GM12872 (cell line): ENCODE data around the gene LMAN1L.

Source experiments
- TF ChIP-seq, protein P1 (sequence below): IDR thresholded peaks from 3 replicates; pipeline ENCODE4 v1.5.1; 2011; ENCODE audit warnings: low read depth, mild to moderate bottlenecking, low read length, moderate library complexity; ENCODE audit not compliant: insufficient read depth

The LMAN1L gene

DNA sequence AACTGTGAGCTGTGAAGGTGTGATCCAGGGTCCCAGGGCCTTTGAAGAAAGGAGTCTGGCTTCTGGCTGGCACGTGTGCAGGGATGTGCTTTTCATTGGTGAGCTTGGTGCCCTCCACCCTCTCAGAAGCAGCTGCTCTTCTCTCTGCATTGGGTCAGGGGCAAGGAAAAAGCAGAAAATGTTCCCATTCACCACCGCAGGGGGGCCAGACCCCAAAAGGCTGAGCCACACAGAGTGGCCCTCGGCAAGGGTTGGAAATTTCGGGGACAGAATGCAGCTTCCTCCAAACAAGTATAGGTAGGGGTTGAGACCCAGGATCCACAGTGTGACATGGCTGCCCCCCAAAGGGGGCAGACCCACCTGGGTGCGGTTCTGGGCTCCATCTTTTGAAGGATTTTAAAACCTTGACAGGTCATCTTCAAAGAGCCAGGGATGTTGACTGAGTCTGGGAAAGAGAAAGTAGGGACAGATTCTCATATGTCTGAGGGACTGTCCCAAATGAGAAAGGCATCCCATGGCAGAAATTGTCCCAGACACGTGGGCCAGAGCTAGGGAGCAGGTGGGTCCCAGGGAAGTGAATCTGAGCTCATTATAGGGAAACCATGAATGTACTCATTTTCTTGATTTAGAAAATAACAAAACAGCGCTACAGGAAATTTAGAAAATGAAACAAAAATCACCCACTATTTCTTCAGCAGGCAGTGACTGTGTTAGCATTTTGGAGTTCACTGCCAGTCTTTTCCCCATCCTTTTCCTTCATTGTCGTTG, 28.0 kb upstream of the LMAN1L start:
- TF ChIP-seq, protein P1, sequence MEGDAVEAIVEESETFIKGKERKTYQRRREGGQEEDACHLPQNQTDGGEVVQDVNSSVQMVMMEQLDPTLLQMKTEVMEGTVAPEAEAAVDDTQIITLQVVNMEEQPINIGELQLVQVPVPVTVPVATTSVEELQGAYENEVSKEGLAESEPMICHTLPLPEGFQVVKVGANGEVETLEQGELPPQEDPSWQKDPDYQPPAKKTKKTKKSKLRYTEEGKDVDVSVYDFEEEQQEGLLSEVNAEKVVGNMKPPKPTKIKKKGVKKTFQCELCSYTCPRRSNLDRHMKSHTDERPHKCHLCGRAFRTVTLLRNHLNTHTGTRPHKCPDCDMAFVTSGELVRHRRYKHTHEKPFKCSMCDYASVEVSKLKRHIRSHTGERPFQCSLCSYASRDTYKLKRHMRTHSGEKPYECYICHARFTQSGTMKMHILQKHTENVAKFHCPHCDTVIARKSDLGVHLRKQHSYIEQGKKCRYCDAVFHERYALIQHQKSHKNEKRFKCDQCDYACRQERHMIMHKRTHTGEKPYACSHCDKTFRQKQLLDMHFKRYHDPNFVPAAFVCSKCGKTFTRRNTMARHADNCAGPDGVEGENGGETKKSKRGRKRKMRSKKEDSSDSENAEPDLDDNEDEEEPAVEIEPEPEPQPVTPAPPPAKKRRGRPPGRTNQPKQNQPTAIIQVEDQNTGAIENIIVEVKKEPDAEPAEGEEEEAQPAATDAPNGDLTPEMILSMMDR, result peak; percentile 42

DNA sequence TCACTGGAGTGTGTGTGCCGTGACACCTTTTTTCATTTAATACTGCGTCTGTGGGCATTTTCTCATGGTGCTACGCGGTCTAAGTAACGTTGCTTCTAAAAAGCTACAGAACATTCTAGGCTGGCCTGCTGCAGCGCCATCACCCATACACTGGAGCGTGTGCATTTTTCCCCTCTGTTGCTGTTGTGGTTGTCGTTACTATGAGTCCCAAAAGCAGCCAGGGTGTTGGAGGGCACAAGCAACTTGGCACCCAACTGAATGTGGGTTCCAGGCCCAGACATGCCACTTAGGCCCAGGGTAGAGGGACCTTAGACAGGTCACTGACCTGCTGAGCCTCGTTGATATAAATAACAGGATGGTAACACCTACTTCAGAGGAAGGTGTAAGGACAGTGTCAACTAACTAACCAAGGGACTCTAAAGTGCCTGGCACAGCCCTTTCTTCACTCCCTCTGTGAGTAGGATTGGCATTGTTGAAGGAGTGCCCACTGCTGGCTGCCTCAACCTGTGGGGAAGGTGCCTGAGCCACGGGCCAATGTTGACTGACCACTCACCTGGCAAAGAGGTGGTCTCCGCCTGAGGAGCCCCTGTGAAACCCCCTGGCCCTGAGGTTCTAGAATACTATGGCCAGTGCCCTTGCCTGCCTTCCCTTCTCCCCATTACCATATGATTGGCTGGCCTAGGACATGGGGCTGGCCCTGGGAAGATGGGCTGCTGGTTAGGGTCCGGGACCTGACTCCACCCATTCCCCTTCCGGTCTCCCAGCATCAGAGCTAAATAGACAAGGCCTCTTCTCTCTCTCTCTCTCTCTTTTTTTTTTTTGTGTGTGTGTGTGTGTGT, 27.2 kb upstream of the LMAN1L start:
- TF ChIP-seq, protein P1, result 0 out of 3 replicates have a peak, but pooled peaks have one; percentile 3

DNA sequence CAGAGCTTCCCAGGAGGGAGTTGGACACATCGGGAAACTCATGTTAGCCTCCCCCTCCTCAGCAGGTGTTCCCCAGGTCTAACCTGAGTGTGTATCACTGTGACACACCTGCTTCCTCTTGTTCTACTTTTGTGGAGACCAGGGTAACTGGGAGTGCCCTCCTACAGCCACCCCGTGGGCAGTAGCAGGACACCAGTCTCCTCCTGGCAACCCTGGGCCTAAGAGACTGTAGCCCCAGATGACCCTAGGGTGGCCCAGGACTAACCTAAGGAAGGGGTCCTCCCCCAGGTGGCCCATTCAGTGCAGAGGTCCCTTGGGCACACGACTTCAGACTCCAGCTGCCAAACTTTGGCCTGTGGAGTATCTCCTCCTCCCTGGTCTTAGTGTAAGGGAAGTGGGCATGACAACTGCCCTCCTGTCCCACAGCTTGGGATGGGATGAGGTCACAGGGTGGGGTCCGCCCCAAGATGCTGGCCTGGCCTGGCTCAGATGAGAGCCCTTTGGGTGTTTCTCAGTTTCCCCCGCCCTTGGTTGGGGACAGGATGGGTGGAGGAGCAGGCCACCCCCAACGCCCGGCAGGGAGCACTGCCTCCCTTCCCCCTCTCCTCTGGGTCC, 26.0 kb upstream of the LMAN1L start:
- TF ChIP-seq, protein P1, result no peak

GRCh38 chr15:74787251-74788041, 25.2 kb upstream of the LMAN1L start:
- TF ChIP-seq, protein P1, result peak; percentile 91

GRCh38 chr15:74788042-74788682, 24.5 kb upstream of the LMAN1L start:
- TF ChIP-seq, protein P1, result no peak

- TF ChIP-seq, protein P1, result no peak
Observed at GRCh38 chr15:74788683-74789151, 23.9 kb upstream of the LMAN1L start.
